Hematopoietic multipotent progenitor cell (in vitro differentiated cells): ENCODE results near the gene LRRC70. TPM values are rescaled to one million over a fixed set of nuclear protein-coding genes. Genes with fewer than 3 reads are reported as not detected.
"Not testable (repeated sequence)": the region's sequence is repeated elsewhere in the genome, so short reads cannot be mapped to it uniquely, and the experiment has no call there.

Experiments
- DNase-seq, 3 donors: peaks; one replicate each; pipeline ENCODE4 v3.0.0-alpha.2; 2011 to 2015; ENCODE audit warnings: low read depth in 2 of 3, low spot score in 2 of 3
- total RNA-seq: library from RNA; depleted of rRNA; stranded (reverse); fragments of >200 nt; gene quantifications from one replicate; pipeline ENCODE4 v1.2.3, GENCODE V29; 2012

The LRRC70 gene
- total RNA-seq, 1 donor: 48.7 TPM

DNA sequence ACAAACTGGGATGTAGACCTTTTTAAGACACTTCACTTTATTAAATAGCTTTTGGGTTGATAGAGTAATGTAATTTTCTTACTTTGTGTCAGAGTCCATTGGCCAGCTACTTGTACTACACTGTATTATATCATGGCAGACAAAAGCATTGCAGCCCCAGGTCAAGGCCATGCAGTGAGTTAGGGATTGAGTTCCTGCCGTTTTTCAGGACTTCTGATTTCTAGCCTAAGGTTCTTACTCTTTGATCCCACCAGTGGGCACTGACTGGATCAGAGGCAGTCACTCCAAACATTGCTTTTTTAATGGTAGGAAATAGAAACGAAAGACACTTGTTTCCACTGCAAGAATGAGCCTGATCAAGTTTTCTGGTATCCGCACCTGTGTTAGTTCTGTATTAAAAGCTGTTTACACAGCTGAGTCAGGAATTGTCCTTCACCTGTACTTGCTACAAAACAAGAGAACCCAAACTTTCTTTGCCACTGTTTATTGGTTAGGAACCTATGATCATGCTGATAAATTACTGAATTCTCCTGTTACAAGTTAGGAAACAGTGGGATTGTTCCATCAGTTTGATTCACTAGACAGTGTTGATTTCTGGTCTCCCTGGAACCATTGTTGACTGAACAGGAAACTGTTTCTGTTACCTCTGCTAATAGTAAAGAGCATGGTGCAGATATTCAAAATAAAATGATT, 22.1 kb downstream of the LRRC70 start:
- DNase-seq: no peak

DNA sequence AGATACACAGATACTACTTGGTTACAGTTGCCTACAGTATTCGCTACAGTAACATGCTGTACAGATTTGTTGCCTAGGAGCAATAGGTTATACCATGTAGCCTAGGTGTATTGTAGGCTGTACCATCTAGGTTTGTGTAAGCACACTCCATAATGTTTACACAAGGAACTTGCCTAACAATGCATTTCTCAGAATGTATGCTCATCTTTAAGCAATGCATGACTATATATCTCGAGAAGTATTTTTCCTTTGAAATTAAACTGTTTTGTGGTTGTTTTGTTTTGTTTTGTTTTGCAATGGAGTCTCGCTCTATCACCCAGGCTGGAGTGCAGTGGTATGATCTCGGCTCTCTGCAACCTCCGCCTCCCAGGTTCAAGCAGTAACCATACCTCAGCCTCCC, 25.3 kb downstream of the LRRC70 start:
- DNase-seq: no peak

DNA sequence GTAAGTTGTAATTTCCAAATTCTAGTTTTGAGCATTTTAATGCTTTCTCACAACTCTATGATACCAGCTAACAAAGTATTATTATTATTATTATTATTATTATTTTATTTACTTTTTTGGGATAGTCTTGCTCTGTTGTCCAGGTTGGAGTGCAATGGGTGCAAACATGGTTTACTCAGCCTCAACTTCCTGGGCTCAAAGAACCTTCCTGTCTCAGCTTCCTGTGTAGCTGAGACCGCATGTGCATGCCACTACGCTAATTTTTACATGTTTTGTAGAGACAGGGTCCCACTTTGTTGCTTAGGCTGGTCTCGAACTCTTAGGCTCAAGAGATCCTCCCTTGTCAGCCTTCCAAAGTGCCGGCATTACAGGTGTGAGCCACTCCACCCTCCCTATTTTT, 27.0 kb downstream of the LRRC70 start:
- DNase-seq: no peak

DNA sequence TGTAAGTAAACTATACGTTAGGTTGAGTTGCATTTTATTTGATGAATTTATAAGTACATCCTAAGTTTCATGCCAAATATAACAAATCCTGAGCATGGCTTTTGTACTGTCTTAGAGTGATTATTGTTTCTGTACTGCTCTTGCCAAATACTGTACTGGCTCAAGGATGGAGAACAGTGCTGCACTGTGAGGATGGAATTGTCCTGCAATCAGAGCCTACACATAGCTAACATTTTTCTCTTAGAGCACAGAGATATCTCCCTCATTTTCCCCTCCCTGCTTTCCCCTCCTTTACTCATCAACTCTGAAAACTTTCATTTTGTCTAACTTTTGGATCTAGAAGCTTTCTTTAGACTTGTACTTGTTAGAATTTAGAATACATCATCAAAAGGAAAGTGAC, 28.3 kb downstream of the LRRC70 start:
- no peak for DNase-seq

DNA sequence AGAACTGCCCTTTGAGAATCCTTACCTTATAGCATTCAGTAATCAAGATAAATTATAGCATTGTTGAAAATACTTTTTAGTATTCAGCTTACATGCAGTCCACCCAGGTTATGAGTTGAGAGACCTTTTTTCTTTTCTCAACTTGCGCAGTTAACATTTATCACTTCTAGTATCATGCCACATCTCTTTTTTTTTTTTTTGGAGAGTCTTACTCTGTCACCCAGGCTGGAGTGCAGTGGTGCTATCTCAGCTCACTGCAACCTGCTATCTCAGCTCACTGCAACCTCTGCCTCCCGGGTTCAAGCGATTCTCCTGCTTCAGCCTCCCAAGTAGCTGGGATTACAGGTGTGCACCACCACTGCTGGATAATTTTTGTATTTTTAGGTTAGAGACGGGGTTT, 29.0 kb downstream of the LRRC70 start:
- DNase-seq: no peak

DNA sequence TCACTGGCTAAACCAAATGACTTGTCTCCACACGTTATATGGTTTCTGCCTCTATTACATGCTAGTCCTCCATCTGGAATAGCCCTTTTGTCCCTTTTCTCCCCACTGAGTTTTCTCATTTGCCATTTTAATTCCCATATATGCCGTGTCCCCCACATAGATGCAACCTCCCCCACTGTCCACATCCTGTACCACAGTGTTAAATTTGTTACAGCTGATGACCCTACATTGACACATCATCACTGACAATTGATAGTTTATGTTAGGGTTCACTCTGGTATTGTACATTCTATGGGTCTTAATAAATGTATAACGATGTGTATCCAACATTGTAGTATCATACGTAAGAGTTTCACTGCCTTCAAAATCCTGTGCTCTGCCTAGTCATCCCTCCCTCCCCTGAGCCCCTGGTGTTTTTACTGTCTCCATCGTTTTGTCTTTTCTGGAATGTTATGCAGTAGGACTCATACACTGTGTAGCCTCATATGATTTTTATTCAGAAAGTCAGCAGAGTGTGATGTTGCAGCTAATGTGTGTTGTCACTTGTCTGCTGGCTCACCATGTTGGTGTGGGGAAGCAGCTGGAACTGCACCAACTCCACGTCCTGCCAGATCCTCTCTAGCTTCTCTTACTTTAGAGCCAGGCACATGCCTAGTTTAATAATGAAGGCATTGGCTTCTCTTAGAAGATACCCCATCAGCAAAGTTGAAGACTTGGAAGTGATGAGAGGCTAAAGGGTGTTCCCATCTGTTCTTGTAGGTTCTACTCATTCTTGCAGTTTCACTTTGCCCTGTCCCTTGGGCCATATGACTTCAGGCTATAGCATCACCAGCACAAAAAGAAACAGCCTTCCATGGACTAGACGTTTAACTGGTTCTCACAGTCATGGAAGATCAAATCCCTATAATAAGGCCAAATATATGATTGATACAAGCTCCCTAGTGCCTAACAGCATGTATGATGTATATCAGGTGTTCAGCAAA, 30.2 kb downstream of the LRRC70 start:
- DNase-seq: no peak

DNA sequence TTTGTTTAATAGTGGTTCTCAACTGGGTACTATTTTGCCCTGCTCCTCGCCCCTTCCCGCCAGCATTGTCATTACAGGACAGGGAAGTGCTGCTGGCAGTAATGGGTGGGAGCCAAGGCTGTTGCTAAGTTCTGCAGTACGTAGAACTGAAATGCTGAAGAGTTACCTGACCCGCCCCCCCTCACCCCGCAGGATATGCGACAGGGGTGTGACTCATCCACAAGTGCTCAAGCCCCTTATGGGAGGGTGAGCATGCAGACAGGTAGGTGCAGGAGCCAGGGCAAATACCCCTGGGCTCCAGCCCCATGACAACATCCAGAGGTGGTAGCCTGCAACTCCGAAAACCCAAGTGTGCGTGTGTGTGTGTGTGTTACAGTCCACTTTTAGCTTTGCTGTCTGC, 35.7 kb downstream of the LRRC70 start:
- no peak for DNase-seq

DNA sequence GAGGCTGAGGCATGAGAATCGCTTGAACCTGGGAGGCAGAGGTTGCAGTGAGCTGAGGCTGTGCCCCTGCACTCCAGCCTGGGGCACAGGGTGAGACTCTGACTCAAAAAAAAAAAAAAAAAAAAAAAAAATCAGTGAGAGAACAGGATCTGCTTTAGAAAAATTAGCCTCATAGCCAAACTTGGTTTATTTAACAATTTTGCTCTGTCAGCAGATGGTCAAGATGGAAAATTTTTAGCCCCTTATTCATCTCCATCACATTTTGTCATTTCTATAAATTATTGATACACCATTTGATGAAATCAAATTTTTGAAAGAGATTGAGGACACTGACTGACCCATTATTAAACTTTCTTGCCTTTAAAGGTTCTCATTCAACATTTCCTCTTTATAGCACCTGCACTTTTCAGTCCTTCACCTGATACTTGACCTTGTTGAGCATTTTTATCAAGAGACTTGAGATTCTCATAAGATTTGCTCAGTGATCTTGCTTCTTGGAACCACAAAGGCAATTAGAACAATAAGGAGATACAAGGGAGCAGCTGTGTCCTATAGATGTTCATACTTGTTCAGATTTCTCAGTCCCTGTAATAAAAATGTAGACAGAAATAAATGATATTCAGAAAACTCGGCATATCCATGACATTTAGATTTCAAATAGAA, 38.1 kb downstream of the LRRC70 start:
- DNase-seq: no peak

DNA sequence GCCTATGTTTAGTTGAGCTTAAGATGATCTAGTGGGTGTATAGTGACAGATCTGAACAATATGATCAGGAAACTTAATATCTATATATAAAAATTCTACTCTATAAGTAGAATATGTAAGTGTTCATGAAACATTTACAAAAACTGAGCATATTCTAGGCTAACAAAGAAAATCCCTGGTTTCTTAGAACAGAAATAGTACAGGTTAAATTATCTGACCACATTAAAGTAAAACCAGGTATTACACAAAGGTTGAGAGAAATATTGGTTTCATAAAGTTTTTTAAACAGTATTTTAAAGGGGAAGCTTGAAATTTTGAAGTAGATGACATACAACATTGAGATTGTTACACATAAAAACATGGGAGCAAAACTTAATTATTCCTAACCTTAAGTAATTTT, 39.3 kb downstream of the LRRC70 start:
- no peak for DNase-seq

DNA sequence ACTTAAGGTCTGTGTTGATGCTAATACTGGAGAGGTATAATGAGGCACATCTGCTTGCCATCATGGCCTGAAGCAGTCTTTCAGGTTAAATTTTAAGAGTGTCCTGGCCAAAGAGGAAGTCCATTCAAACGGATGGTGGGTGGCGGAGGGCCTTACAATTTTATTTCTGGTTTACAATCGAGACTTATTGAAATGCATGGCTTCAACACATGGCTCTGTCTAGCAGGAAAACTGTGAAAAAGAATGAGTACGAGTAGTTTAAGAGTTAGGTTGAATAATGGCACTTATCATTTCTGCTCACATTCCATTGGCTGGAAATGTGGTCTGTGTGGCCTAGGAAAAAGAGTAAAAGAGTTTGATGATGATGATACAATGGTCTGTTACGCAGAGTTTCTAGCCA, 42.1 kb downstream of the LRRC70 start:
- DNase-seq: no peak

DNA sequence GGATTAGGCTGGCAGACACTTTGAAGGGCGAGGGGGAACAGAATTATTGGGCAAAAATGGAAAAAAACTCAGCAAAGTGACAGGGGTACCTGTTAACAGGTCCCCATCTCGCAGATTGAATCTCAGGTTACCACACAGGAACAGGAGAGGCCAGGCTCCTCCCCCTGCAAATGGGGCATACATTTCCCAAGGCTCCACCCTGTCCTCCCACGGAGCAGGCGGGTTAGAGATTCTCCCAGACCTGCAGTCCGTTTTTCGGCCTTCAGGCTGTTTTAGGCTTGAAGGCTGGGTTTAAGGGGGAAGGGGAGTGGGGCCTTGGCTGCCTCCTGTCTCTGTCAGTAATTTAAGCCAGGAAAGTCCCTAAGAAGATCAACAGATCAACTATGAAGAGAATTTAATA, 42.7 kb downstream of the LRRC70 start:
- DNase-seq: no peak

DNA sequence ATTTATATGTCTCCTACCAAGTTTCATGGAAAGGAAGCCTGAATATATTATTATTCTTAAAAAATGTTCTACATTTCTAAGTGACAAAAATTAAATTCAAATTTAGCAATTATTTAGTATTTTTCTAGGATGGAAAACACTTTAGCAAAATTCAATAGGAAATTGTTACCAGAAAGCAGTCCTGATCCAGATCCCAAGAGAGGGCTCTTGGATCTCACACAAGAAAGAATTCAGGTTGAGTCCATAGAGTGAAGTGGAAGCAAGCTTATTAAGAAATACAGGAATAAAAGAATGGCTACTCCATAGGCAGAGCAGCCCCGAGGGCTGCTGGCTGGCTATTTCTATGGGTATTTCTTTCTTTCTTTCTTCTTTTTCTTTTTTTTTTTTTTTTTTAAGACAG, 44.7 kb downstream of the LRRC70 start:
- DNase-seq: no peak

DNA sequence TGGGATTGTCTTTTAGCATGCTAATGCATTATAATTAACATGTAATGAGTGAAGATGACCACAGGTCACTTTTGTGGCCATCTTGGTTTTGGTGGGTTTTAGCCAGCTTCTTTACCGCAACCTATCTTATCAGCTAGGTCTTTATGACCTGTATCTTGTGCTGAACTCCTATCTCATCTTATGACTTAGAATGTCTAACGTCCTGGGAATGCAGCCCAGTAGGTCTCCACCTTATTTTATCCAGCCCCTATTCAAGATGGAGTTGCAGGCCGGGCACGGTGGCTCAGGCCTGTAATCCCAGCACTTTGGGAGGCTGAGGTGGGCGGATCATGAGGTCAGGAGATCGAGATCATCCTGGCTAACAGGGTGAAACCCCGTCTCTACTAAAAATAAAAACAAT, 45.8 kb downstream of the LRRC70 start:
- not testable (repeated sequence) for DNase-seq

DNA sequence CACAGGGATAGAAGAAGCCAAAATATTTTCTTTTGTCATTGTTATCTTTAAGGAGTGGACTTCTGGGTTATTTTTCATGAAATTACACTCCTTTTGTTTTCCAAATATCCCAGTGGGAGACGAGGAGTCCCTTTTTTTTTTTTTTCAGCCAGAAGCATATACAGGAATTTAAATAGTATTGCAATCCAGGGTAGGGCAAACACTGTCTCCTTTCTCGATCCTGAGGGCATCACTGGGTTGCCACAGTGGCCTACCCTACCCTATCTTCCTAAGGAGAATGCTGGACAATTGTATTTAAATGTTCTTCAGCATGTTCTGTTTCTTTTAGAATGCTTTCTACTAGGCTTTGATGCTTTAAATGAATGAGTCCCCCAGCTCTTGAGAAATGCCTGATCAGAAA, 47.9 kb downstream of the LRRC70 start:
- no peak for DNase-seq

DNA sequence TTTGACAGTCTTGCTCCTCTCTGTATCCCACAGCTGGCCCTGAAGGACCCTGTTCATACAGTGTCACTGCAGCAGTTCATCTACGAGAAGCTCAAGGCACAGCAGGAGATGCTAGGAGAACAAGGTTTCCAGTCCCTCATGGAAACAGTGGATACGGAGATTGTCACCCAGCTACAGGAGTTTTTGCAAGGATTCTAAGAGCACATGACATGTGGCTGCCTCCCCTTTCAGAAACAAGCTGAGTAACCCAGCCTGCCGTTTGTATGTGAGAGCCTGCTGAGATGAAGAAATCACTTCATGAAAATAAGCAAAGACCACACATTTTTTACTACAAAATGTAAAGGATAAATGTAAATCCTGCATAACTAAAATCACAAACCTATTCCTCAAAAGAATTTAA, 48.5 kb downstream of the LRRC70 start:
- DNase-seq: no peak

DNA sequence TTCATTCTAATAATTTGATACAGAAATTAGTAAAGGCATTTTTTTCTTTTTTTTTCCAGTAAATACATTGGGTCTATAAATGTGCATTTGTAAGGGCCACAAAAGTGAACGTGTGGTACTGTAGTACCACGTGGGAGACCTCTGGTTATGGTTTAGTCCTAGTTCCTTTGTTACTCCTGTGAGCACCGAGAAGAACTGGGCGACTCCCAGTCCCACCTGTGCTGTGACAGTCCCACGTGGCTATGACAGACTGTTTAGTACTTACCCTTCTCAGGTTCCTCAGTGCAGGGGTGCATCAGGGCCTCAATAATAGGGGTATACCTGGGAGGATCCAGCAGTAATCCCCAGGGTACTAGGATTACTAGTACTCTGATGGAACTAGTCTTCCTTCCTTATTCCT, 49.3 kb downstream of the LRRC70 start:
- no peak for DNase-seq

Other genes with a start within 250 kb of the LRRC70 start
- 24.5 TPM for gene DIMT1, start 174.9 kb upstream of the LRRC70 start, total RNA-seq
- gene IPO11, start 166.1 kb upstream of the LRRC70 start, total RNA-seq: 27.5 TPM